ENCODE measurements around the gene PELI1.
"Not testable (repeated sequence)": the region's sequence is repeated elsewhere in the genome, so short reads cannot be mapped to it uniquely, and the experiment has no call there.

- TF ChIP-seq, protein P1, sequence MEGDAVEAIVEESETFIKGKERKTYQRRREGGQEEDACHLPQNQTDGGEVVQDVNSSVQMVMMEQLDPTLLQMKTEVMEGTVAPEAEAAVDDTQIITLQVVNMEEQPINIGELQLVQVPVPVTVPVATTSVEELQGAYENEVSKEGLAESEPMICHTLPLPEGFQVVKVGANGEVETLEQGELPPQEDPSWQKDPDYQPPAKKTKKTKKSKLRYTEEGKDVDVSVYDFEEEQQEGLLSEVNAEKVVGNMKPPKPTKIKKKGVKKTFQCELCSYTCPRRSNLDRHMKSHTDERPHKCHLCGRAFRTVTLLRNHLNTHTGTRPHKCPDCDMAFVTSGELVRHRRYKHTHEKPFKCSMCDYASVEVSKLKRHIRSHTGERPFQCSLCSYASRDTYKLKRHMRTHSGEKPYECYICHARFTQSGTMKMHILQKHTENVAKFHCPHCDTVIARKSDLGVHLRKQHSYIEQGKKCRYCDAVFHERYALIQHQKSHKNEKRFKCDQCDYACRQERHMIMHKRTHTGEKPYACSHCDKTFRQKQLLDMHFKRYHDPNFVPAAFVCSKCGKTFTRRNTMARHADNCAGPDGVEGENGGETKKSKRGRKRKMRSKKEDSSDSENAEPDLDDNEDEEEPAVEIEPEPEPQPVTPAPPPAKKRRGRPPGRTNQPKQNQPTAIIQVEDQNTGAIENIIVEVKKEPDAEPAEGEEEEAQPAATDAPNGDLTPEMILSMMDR (IDR thresholded peaks at IDR 0.05), result not testable (repeated sequence)
- not testable (repeated sequence) for TF ChIP-seq POLR2A (IDR thresholded peaks at IDR 0.05)
These were observed 43.6 kb downstream of the PELI1 start for GRCh38 chr2:64100584-64100983.
